ENCODE measurements around the gene OTP.

- peak; percentile 25 for TF ChIP-seq EZH2 (IDR thresholded peaks at IDR 0.05; ENCODE audit: borderline replicate concordance)
- no peak for TF ChIP-seq CTCF (IDR thresholded peaks at IDR 0.05; ENCODE audit: poor library complexity)
Measured at GRCh38 chr5:77638763-77639671, 504 bp upstream of the OTP start.

Measured in hepatocyte (in vitro differentiated cells).